PC-9 (cell line): Measurements from ENCODE around the gene LRRC72. TPM values are rescaled to one million over a fixed set of nuclear protein-coding genes. Genes with fewer than 3 reads are reported as not detected.
"Not testable (repeated sequence)": the region's sequence is repeated elsewhere in the genome, so short reads cannot be mapped to it uniquely, and the experiment has no call there.

Experiments used
- BruUV-seq: library from RNA; stranded (reverse); fragments of 400-500 nt; replicated peaks from 2 replicates; lab custom pipeline; 2021; lab: Mats Ljungman, UMichigan
- CTCF ChIA-PET: fragments of 300-600 bp; sonication (Branson Sonifier 250); formaldehyde crosslinking; loops from one replicate; lab custom pipeline; 2022; ENCODE audit warnings: antibody characterized with exemption; lab: Charles Lee
- POLR2A ChIA-PET: fragments of 300-600 bp; sonication (Branson Sonifier 250); formaldehyde crosslinking; loops from one replicate; lab custom pipeline; 2022; ENCODE audit warnings: antibody characterized with exemption; ENCODE audit not compliant: unreplicated experiment; lab: Charles Lee
- DNase-seq, 2 experiments: peaks; one replicate each; pipeline versions ENCODE4 v3.0.0 to v3.0.0-alpha.2; 2015 to 2022; ENCODE audit warnings: mixed read lengths in 1 of 2
- H2AFZ ChIP-seq: fragments of 200-600 bp; sonication (generic); 2 replicates; pipeline ENCODE4 v1.8.1; 2017; ENCODE audit warnings: antibody characterized with exemption
- H3F3A ChIP-seq: fragments of 200-600 bp; sonication (generic); 2 replicates; pipeline ENCODE4 v1.8.1; 2017; ENCODE audit warnings: antibody characterized with exemption, mild to moderate bottlenecking, low read depth; ENCODE audit not compliant: insufficient read depth
- H3K27ac ChIP-seq: fragments of 200-600 bp; sonication (generic); 2 replicates; pipeline ENCODE4 v1.6.1; 2016; ENCODE audit warnings: mixed run types
- H3K27me3 ChIP-seq: fragments of 200-600 bp; sonication (generic); 2 replicates; pipeline ENCODE4 v1.6.1; 2016; ENCODE audit warnings: low read depth, mixed run types; ENCODE audit not compliant: insufficient read depth
- H3K36me3 ChIP-seq: fragments of 200-600 bp; sonication (generic); 2 replicates; pipeline ENCODE4 v1.6.1; 2016; ENCODE audit warnings: low read depth, mixed run types
- H3K4me1 ChIP-seq: fragments of 200-600 bp; sonication (generic); replicated peaks from 2 replicates; pipeline ENCODE4 v1.6.1; 2016; ENCODE audit warnings: mixed run types; ENCODE audit not compliant: insufficient read depth
- H3K4me2 ChIP-seq: fragments of 200-600 bp; sonication (generic); 2 replicates; pipeline ENCODE4 v1.6.1; 2017; ENCODE audit warnings: mixed run types
- H3K4me3 ChIP-seq: fragments of 200-600 bp; sonication (generic); 2 replicates; pipeline ENCODE4 v1.6.1; 2016; ENCODE audit warnings: mixed run types
- H3K79me2 ChIP-seq: fragments of 200-600 bp; sonication (generic); 2 replicates; pipeline ENCODE4 v1.6.1; 2017; ENCODE audit warnings: low read depth, mixed run types
- H3K9me2 ChIP-seq: fragments of 200-600 bp; sonication (generic); 2 replicates; pipeline ENCODE4 v1.8.1; 2017; ENCODE audit warnings: mild to moderate bottlenecking; ENCODE audit not compliant: insufficient read depth
- H3K9me3 ChIP-seq: fragments of 200-600 bp; sonication (generic); 2 replicates; pipeline ENCODE4 v1.8.1; 2016; ENCODE audit warnings: low read depth; ENCODE audit not compliant: insufficient read depth
- H4K20me1 ChIP-seq: fragments of 200-600 bp; sonication (generic); 2 replicates; pipeline ENCODE4 v1.8.1; 2017; ENCODE audit not compliant: insufficient read depth
- CTCF ChIP-seq: fragments of 200-600 bp; sonication (generic); conservative IDR thresholded peaks from 2 replicates; pipeline ENCODE4 v1.6.1; 2017; ENCODE audit warnings: mixed run types, antibody characterized with exemption, mild to moderate bottlenecking, moderate library complexity
- EZH2 ChIP-seq: fragments of 200-600 bp; sonication (generic); IDR thresholded peaks from 2 replicates; pipeline ENCODE4 v1.8.0; 2017; ENCODE audit warnings: antibody characterized with exemption, low read depth
- intact Hi-C: fragments of 100-400 bp; cut with micrococcal nuclease; formaldehyde crosslinking; loops from one replicate; pipeline ENCODE4 v1.10.0; 2022; ENCODE audit not compliant: unreplicated experiment
- total RNA-seq: library from RNA; stranded (reverse); gene quantifications from 2 replicates; pipeline ENCODE4 v1.2.3, GENCODE V29; 2021

LRRC72 gene
- total RNA-seq, 1 experiment from 2014 or later = not detected

GRCh38 chr7:16498122-16498521, 28.5 kb upstream of the LRRC72 start:
- no peaks in the 10 kb centered on the region for H4K20me1 ChIP-seq
- no peaks in the 10 kb centered on the region for H3K79me2 ChIP-seq
- H3K4me2 ChIP-seq = no peak overlapping the region
- H3K4me3 ChIP-seq = no peak overlapping the region
- H3K36me3 ChIP-seq = no peaks in the 10 kb centered on the region
- ChIA-PET CTCF (no interaction called here), POLR2A (interaction anchor here (0.6 kb wide), 2 partner anchors 342 to 1872 kb away, joined by 3 to 7 read pairs; no protein-coding TSS in a partner anchor)
- H3K27me3 ChIP-seq = no peaks in the 10 kb centered on the region
- H3F3A ChIP-seq = no peaks in the 10 kb centered on the region
- H3K9me2 ChIP-seq = 0 out of 2 replicates have a peak, but pooled peaks cover 5% of the 10 kb centered on the region
- intact Hi-C loops = no loop called here
- TF ChIP-seq CTCF (no peak), EZH2 (no peak)
- no peaks in the 10 kb centered on the region for H3K9me3 ChIP-seq
- no TSS peak for BruUV-seq
- DNase-seq = no peak
- H3K27ac ChIP-seq = no peak overlapping the region
- H2AFZ ChIP-seq = no peak overlapping the region
- H3K4me1 ChIP-seq = no peaks in the 10 kb centered on the region

GRCh38 chr7:16502303-16502702, 24.3 kb upstream of the LRRC72 start:
- Histone ChIP-seq H3K79me2 (no peaks in the 10 kb centered on the region), H4K20me1 (no peaks in the 10 kb centered on the region), H3K36me3 (no peaks in the 10 kb centered on the region), H3K9me2 (0 out of 2 replicates have a peak, but pooled peaks cover 6% of the 10 kb centered on the region), H3K4me2 (no peak overlapping the region), H2AFZ (no peak overlapping the region), H3K27me3 (no peaks in the 10 kb centered on the region), H3K4me1 (no peaks in the 10 kb centered on the region), H3F3A (no peaks in the 10 kb centered on the region), H3K9me3 (no peaks in the 10 kb centered on the region), H3K27ac (no peak overlapping the region), H3K4me3 (no peak overlapping the region)
- CTCF ChIA-PET = no interaction called here
- no TSS peak for BruUV-seq
- DNase-seq = no peak
- TF ChIP-seq EZH2 (no peak), CTCF (no peak)
- intact Hi-C loops = no loop called here
- POLR2A ChIA-PET = no interaction called here

- TF ChIP-seq EZH2 = no peak
- TF ChIP-seq CTCF = no peak
- no peaks in the 10 kb centered on the region for H3K27me3 ChIP-seq
- no peaks in the 10 kb centered on the region for H3K9me3 ChIP-seq
- POLR2A ChIA-PET = interaction anchor here (0.6 kb wide), 1 partner anchor 158 kb away, joined by 3 read pairs; no protein-coding TSS in a partner anchor
- no peak overlapping the region for H3K27ac ChIP-seq
- H3K4me2 ChIP-seq = no peak overlapping the region
- no peak overlapping the region for H3K4me3 ChIP-seq
- CTCF ChIA-PET = no interaction called here
- H2AFZ ChIP-seq = no peak overlapping the region
- intact Hi-C loops = no loop called here
- no peak for DNase-seq
- no peaks in the 10 kb centered on the region for H4K20me1 ChIP-seq
- no peaks in the 10 kb centered on the region for H3K4me1 ChIP-seq
- 0 out of 2 replicates have a peak, but pooled peaks cover 6% of the 10 kb centered on the region for H3K9me2 ChIP-seq
- H3K36me3 ChIP-seq = no peaks in the 10 kb centered on the region
- BruUV-seq = no TSS peak
- H3F3A ChIP-seq = no peaks in the 10 kb centered on the region
- no peaks in the 10 kb centered on the region for H3K79me2 ChIP-seq
Observed at GRCh38 chr7:16504019-16504418, 22.6 kb upstream of the LRRC72 start.

- H3K4me3 ChIP-seq, H3K27me3 ChIP-seq, H3K9me3 ChIP-seq, H3K4me2 ChIP-seq, H3K9me2 ChIP-seq, BruUV-seq, H3F3A ChIP-seq, POLR2A ChIA-PET, H2AFZ ChIP-seq, H3K79me2 ChIP-seq, H4K20me1 ChIP-seq, H3K4me1 ChIP-seq, H3K27ac ChIP-seq, intact Hi-C loops, H3K36me3 ChIP-seq, DNase-seq: not testable (repeated sequence)
- CTCF ChIA-PET = interaction anchor here (0.7 kb wide), 1 partner anchor 197 kb away, joined by 3 read pairs; no protein-coding TSS in a partner anchor
Observed at GRCh38 chr7:16506422-16506821, 20.2 kb upstream of the LRRC72 start.
